GM21423 (cell line): ENCODE results near the gene GALNTL6.
"Not testable (repeated sequence)": the region's sequence is repeated elsewhere in the genome, so short reads cannot be mapped to it uniquely, and the experiment has no call there.

Experiments
- ATAC-seq: cut with Tn5 transposase; IDR thresholded peaks from one replicate; pipeline ENCODE4 v1.9.1; 2021; ENCODE audit warnings: mild to moderate bottlenecking, moderate library complexity; ENCODE audit not compliant: unreplicated experiment

GALNTL6 gene

GRCh38 chr4:172356016-172356415 is 542.8 kb downstream of the GALNTL6 start:
- no peak for ATAC-seq

GRCh38 chr4:172357006-172357540 is 543.9 kb downstream of the GALNTL6 start:
- ATAC-seq, result no peak

GRCh38 chr4:172362569-172362968 is 549.4 kb downstream of the GALNTL6 start:
- ATAC-seq, result no peak

- no peak for ATAC-seq
Observed at GRCh38 chr4:172369471-172369959, 556.3 kb downstream of the GALNTL6 start.

GRCh38 chr4:172377486-172378140 is 564.4 kb downstream of the GALNTL6 start:
- no peak for ATAC-seq

- ATAC-seq, result no peak
Observed at GRCh38 chr4:172379834-172380233, 566.6 kb downstream of the GALNTL6 start.

- no peak for ATAC-seq
Observed at GRCh38 chr4:172390331-172390730, 577.1 kb downstream of the GALNTL6 start.

- no peak for ATAC-seq
Observed at GRCh38 chr4:172392741-172393140, 579.5 kb downstream of the GALNTL6 start.

GRCh38 chr4:172393220-172393619 is 580.0 kb downstream of the GALNTL6 start:
- no peak for ATAC-seq

- no peak for ATAC-seq
Observed at GRCh38 chr4:172404676-172405075, 591.5 kb downstream of the GALNTL6 start.

- no peak for ATAC-seq
Observed at GRCh38 chr4:172410363-172410762, 597.2 kb downstream of the GALNTL6 start.

- ATAC-seq, result no peak
Observed at GRCh38 chr4:172411149-172411548, 597.9 kb downstream of the GALNTL6 start.

GRCh38 chr4:172412851-172413580 is 599.8 kb downstream of the GALNTL6 start:
- no peak for ATAC-seq

- ATAC-seq, result not testable (repeated sequence)
Observed at GRCh38 chr4:172428979-172429378, 615.8 kb downstream of the GALNTL6 start.

- ATAC-seq, result no peak
Observed at GRCh38 chr4:172480471-172480870, 667.3 kb downstream of the GALNTL6 start.

GRCh38 chr4:172481802-172482508 is 668.8 kb downstream of the GALNTL6 start:
- no peak for ATAC-seq

- no peak for ATAC-seq
Observed at GRCh38 chr4:172485007-172485406, 671.8 kb downstream of the GALNTL6 start.

GRCh38 chr4:172486531-172486930 is 673.3 kb downstream of the GALNTL6 start:
- ATAC-seq, result no peak

GRCh38 chr4:172489861-172490260 is 676.7 kb downstream of the GALNTL6 start:
- ATAC-seq, result no peak

GRCh38 chr4:172495769-172496168 is 682.6 kb downstream of the GALNTL6 start:
- ATAC-seq, result no peak

GRCh38 chr4:172497321-172497720 is 684.1 kb downstream of the GALNTL6 start:
- ATAC-seq, result no peak
